ENCODE data around the gene MOB2.
A peak's percentile ranks its signal among the peaks of the same experiment; 100 is the strongest.

The MOB2 gene

GRCh38 chr11:1461826-1462697, 24.5 kb downstream of the MOB2 start:
- Mint-ChIP-seq H3K4me1 (peaks cover 2% of the 10 kb centered on the region), H3K4me3 (no peak overlapping the region), H3K36me3 (ENCODE audit: low read depth) (peaks cover 6% of the 10 kb centered on the region), H3K9me3 (no peaks in the 10 kb centered on the region), H3K27me3 (ENCODE audit: low read depth) (peaks cover 4% of the 10 kb centered on the region), H3K27ac (no peak overlapping the region)
- TF ChIP-seq, protein P1, sequence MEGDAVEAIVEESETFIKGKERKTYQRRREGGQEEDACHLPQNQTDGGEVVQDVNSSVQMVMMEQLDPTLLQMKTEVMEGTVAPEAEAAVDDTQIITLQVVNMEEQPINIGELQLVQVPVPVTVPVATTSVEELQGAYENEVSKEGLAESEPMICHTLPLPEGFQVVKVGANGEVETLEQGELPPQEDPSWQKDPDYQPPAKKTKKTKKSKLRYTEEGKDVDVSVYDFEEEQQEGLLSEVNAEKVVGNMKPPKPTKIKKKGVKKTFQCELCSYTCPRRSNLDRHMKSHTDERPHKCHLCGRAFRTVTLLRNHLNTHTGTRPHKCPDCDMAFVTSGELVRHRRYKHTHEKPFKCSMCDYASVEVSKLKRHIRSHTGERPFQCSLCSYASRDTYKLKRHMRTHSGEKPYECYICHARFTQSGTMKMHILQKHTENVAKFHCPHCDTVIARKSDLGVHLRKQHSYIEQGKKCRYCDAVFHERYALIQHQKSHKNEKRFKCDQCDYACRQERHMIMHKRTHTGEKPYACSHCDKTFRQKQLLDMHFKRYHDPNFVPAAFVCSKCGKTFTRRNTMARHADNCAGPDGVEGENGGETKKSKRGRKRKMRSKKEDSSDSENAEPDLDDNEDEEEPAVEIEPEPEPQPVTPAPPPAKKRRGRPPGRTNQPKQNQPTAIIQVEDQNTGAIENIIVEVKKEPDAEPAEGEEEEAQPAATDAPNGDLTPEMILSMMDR (IDR thresholded peaks at IDR 0.05; ENCODE audit: unreplicated experiment in 3 of 3), result no peak

GRCh38 chr11:1460986-1461825, 25.4 kb downstream of the MOB2 start:
- TF ChIP-seq, protein P1 (IDR thresholded peaks at IDR 0.05; ENCODE audit: unreplicated experiment in 3 of 3), result no peak
- peaks cover 4% of the 10 kb centered on the region for H3K27me3 Mint-ChIP-seq (ENCODE audit: low read depth)
- no peaks in the 10 kb centered on the region for H3K4me1 Mint-ChIP-seq
- H3K36me3 Mint-ChIP-seq (ENCODE audit: low read depth), result peaks cover 6% of the 10 kb centered on the region
- H3K4me3 Mint-ChIP-seq, result peak overlapping the region in 1 of 3 experiments; percentile 17
- H3K9me3 Mint-ChIP-seq, result no peaks in the 10 kb centered on the region
- H3K27ac Mint-ChIP-seq, result no peak overlapping the region

DNA sequence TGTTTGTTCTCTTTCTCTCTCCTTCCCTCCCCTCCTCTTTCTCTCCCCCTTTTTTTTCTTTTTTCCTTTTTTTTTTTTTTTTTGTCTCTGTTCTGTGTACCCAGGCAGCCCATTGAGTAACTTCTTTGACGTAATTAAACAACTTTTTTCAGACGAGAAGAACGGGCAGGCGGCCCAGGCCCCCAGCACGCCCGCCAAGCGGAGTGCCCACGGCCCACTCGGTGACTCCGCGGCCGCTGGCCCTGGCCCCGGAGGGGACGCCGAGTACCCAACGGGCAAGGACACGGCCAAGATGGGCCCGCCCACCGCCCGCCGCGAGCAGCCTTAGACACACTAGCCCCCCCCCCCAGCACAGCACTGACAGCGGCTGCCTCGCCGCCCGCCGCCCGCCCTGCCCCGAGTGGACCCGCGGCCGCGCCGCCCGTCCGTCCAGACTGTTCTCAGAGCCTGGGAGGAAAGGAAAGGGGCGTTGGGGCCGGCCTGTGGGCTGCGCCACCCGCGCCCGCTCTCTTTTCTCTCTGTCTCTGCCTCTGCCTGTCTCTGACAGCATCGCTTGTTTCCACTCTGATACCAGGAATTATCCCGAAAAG, 26.1 kb downstream of the MOB2 start:
- H3K4me3 Mint-ChIP-seq, result no peak overlapping the region
- H3K4me1 Mint-ChIP-seq, result no peaks in the 10 kb centered on the region
- TF ChIP-seq, protein P1 (IDR thresholded peaks at IDR 0.05; ENCODE audit: unreplicated experiment in 3 of 3), result no peak
- H3K9me3 Mint-ChIP-seq, result no peaks in the 10 kb centered on the region
- H3K27me3 Mint-ChIP-seq (ENCODE audit: low read depth), result peaks cover 1% of the 10 kb centered on the region
- peaks cover 1% of the 10 kb centered on the region for H3K36me3 Mint-ChIP-seq (ENCODE audit: low read depth)
- H3K27ac Mint-ChIP-seq, result no peak overlapping the region

GRCh38 chr11:1459764-1460395, 26.7 kb downstream of the MOB2 start:
- Mint-ChIP-seq H3K27me3 (ENCODE audit: low read depth) (no peaks in the 10 kb centered on the region), H3K36me3 (ENCODE audit: low read depth) (no peaks in the 10 kb centered on the region), H3K9me3 (no peaks in the 10 kb centered on the region), H3K4me3 (no peak overlapping the region), H3K27ac (no peak overlapping the region), H3K4me1 (no peaks in the 10 kb centered on the region)
- TF ChIP-seq, protein P1 (IDR thresholded peaks at IDR 0.05; ENCODE audit: unreplicated experiment in 3 of 3), result no peak

DNA sequence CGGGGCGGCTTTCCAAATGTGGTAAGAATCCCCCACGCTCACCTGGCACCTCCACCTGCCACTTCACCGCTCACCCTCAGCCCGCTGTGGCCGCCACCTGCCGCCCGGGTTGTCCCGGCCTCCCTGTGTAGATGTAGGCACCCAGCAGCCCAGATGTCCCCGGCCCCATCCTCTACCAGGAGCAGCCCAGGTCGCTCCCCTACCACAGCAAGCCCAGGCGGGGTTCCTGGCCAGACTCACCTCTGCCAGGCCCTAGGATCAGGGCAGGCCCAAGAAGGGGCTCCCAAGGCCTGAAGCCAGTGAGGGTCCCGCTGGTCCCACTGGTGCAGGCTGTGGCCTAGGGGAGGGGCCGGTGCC, 27.4 kb downstream of the MOB2 start:
- Mint-ChIP-seq H3K27me3 (ENCODE audit: low read depth) (no peaks in the 10 kb centered on the region), H3K36me3 (ENCODE audit: low read depth) (no peaks in the 10 kb centered on the region), H3K4me3 (no peak overlapping the region)

More for the DNA sequence above, 27.4 kb downstream of the MOB2 start:
- no peaks in the 10 kb centered on the region for H3K4me1 Mint-ChIP-seq
- TF ChIP-seq, protein P1 (IDR thresholded peaks at IDR 0.05; ENCODE audit: unreplicated experiment in 3 of 3), result no peak
- peak overlapping the region in 1 of 3 experiments; percentile 55 for H3K27ac Mint-ChIP-seq
- H3K9me3 Mint-ChIP-seq, result no peaks in the 10 kb centered on the region
